Fibroblast of lung (primary cell): Measurements from ENCODE around the gene MIA2.

Experiments used
- CTCF ChIP-seq, 2 donors: IDR thresholded peaks in 1 of 2; conservative IDR thresholded peaks in 1 of 2; 1 replicate in 1 of 2; 2 replicates in 1 of 2; pipeline ENCODE4 v1.5.1; 2011 to 2012; ENCODE audit warnings: low read length in 2 of 2, control low read depth in 1 of 2, inconsistent platforms in 1 of 2, low read depth in 1 of 2, mild to moderate bottlenecking in 1 of 2
- EZH2 ChIP-seq: IDR thresholded peaks from 2 replicates; pipeline ENCODE4 v1.5.1; 2012; ENCODE audit warnings: low read length, control low read depth, mild to moderate bottlenecking; ENCODE audit errors: missing control alignments

GRCh38 chr14:39310051-39310450 lies 76.3 kb downstream of the MIA2 start:
- TF ChIP-seq CTCF (conservative IDR thresholded peaks at IDR 0.05 in 1 of 2, IDR thresholded peaks at IDR 0.05 in 1 of 2; ENCODE audit: low read depth in 1 of 2, low read length in 2 of 2) (no peak), EZH2 (no peak)
